Upper lobe of left lung (tissue), 6 donors: ENCODE measurements around the gene KNDC1. TPM values are rescaled to one million over a fixed set of nuclear protein-coding genes. Genes with fewer than 3 reads are reported as not detected.

Experiments
- ATAC-seq, 2 donors: fragments of 200-7000 bp; cut with Tn5 transposase; one replicate each; pipeline ENCODE4 v1.9.1; 2022; ENCODE audit warnings: mild to moderate bottlenecking in 2 of 2, moderate library complexity in 2 of 2; ENCODE audit not compliant: low FRiP score in 2 of 2
- DNase-seq, 2 donors: peaks; one replicate each; pipeline ENCODE4 v3.0.0-alpha.2; 2019 to 2020
- H3K27ac ChIP-seq, 4 donors: fragments of 200-600 bp; sonication (generic); one replicate each; pipeline ENCODE4 v1.5.1; 2016 to 2019
- H3K27me3 ChIP-seq, 4 donors: fragments of 200-600 bp; sonication (generic); one replicate each; pipeline ENCODE4 v1.5.1; 2017 to 2019
- H3K36me3 ChIP-seq, 4 donors: fragments of 200-600 bp; sonication (generic); one replicate each; pipeline ENCODE4 v1.5.1; 2016 to 2019
- H3K4me1 ChIP-seq, 4 donors: fragments of 200-600 bp; sonication (generic); one replicate each; pipeline ENCODE4 v1.5.1; 2018 to 2019
- H3K4me3 ChIP-seq, 4 donors: fragments of 200-600 bp; sonication (generic); one replicate each; pipeline ENCODE4 v1.5.1; 2017 to 2019; ENCODE audit warnings: mild to moderate bottlenecking in 2 of 4, moderate library complexity in 1 of 4
- H3K9me3 ChIP-seq, 4 donors: fragments of 200-600 bp; sonication (generic); one replicate each; pipeline ENCODE4 v1.5.1; 2018 to 2019
- CTCF ChIP-seq, 6 experiments: fragments of 450-650 bp in 4 of 6; fragments of 200-600 bp in 2 of 6; sonication (generic) in 2 of 6; IDR thresholded peaks; one replicate each; pipeline ENCODE4 v1.5.1; 2016 to 2019; ENCODE audit warnings: antibody characterized with exemption in 6 of 6
- EP300 ChIP-seq, 4 donors: sonication (generic); formaldehyde crosslinking; IDR thresholded peaks; one replicate each; pipeline ENCODE4 v1.5.1; 2017; ENCODE audit warnings: antibody characterized with exemption in 4 of 4, control low read depth in 2 of 4
- POLR2A ChIP-seq, 4 donors: fragments of 450-650 bp; IDR thresholded peaks; one replicate each; pipeline ENCODE4 v1.5.1; 2016 to 2017; ENCODE audit warnings: antibody characterized with exemption in 4 of 4, mild to moderate bottlenecking in 2 of 4
- POLR2AphosphoS5 ChIP-seq, 2 donors: sonication (generic); formaldehyde crosslinking; IDR thresholded peaks; one replicate each; pipeline ENCODE4 v1.5.1; 2017; ENCODE audit warnings: antibody characterized with exemption in 2 of 2
- WGBS, 2 donors: methylation state at CpG; one replicate each; pipeline ENCODE4 v1.1.5; 2017 to 2018; 5-methylcytosine and 5-hydroxymethylcytosine counted together
- total RNA-seq, 6 donors: library from RNA; depleted of rRNA in 4 of 6; stranded (reverse); fragments of >200 nt in 4 of 6; gene quantifications; one replicate each; pipeline versions ENCODE4 v1.1.0 to v1.2.1, GENCODE V29; 2016 to 2021
- donor health status: DM: no; HTN: no; CAD: no; lungs with moderate emphysema.
- donor health status: DM: no; HTN: yes; CAD: no; lungs with severe emphysema.

The KNDC1 gene
- total RNA-seq, 6 donors from 2014 or later: 7.1 to 30.3 (median 15.5) TPM

DNA sequence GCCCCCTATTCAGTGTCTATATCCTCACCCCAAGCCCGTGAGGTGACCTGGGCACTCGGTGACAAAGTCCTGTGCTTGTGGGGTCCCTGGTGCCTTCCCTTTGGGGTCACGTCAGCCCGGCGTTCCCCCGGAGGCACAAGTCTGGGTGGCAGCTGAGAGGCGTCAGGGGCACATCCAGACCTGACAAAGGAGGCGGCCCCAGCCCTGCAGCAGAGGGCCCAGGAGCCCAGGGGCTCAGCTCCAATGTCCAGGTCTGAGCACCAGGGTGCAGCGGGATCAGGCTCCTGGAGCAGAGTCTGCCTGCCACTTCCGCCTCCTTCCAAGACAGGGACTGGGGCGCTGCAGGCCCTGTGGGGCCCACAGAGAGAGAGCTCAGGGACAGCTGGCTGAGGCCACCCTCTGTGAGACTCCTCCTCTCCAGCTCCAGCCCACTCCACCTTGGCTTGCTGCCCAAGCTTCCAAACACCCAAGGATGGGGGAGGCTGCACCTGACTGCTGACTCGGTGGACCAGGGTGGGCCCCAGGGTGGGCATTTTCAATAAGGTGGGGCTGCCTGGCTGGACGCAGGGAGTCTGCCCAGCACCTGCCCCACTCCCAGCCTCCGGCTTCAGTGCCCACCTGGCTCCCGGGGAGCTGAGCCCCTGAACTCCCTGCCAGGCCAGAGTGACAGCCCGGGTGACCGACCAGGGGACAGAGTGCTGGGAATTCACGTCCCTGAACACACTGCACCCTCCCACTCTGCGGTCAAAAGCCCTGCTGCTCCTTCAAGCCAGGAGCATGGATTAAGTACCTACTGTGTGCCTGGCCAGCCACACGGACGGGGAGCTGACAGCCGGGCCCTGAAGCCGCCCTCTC, 1.0 kb upstream of the KNDC1 start:
- 5 to 45% methylated on average over 4 to 21 of the region's 23 CpGs for WGBS, 2 donors
- peak overlapping the region in 1 of 4 donors; percentile 65 for H3K4me3 ChIP-seq
- no peak for TF ChIP-seq CTCF (IDR thresholded peaks at IDR 0.05)
- TF ChIP-seq POLR2AphosphoS5 (IDR thresholded peaks at IDR 0.05): no peak
- TF ChIP-seq EP300 (IDR thresholded peaks at IDR 0.05): no peak
- H3K27me3 ChIP-seq: peaks cover 0 to 20% (median 9%) of the 10 kb centered on the region in 4 donors
- peak overlapping the region in 2 of 4 donors; percentile 34 to 67 for H3K27ac ChIP-seq
- H3K4me1 ChIP-seq: peaks cover 7 to 32% (median 19%) of the 10 kb centered on the region in 4 donors
- DNase-seq (peak; percentile 50 to 74), ATAC-seq (peak; percentile 9 to 36)
- H3K36me3 ChIP-seq: no peaks in the 10 kb centered on the region
- H3K9me3 ChIP-seq: no peaks in the 10 kb centered on the region

DNA sequence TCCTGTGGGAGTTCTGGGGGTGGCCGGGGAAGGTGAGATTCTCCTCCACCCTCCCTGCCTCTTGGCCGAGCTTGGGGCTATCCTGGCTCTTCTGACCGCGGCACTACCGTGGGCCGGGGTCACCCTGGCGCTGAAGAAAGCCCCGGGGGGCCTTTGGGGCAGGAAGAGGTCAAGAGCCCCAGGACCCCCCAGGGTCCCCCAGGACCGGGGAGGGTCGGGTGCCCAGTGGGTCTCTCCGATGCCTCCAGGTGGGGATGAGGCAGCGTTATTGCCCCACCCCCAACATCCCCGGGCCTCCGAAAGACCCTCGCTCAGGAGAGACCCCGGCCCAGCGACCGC, 439 bp upstream of the KNDC1 start:
- peaks cover 0 to 20% (median 9%) of the 10 kb centered on the region in 4 donors for H3K27me3 ChIP-seq
- H3K4me1 ChIP-seq: peaks cover 7 to 32% (median 19%) of the 10 kb centered on the region in 4 donors
- ATAC-seq: no peak
- WGBS, 2 donors: 26 to 50% methylated on average over 1 to 8 of the region's 18 CpGs
- DNase-seq: no peak
- H3K9me3 ChIP-seq: no peaks in the 10 kb centered on the region
- peak overlapping the region in 2 of 4 donors; percentile 34 to 67 for H3K27ac ChIP-seq
- H3K4me3 ChIP-seq: peak overlapping the region in 3 of 4 donors; percentile 58 to 65 (median 60)
- TF ChIP-seq CTCF (IDR thresholded peaks at IDR 0.05): no peak
- no peak for TF ChIP-seq EP300 (IDR thresholded peaks at IDR 0.05)
- TF ChIP-seq POLR2AphosphoS5 (IDR thresholded peaks at IDR 0.05): no peak
- no peak for TF ChIP-seq POLR2A (IDR thresholded peaks at IDR 0.05)
- no peaks in the 10 kb centered on the region for H3K36me3 ChIP-seq

DNA sequence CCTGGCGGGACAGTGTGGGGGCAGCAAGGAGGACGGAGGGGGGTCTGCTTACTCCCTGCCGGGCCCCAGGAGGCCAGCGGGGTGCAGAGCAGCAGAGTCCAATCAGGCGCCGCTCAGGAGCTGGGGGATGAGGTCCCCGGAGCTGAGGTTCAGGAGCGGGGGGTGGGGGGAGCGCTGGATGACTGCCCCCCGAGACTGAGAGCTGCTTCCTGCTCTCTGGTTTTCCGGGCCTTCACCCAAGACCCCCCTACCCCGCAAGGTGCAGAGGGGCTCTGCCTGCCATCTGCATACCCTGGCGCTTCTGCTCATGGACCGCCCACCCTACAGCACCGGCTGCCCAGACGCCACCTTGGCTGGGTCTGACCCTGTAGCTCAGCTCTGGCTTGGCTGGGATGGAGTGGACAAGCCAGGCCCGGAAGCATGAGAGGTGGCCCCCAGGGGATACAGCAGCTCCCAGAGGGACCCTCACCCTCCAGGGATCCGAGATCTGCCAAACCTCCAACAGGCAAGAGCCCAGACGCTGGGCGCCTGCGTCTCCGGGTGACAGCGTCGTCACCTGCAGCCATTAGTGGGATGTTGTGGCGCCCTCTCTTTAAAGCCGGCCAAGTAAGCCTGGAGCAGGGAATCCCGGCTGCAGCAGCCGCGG, 930 bp downstream of the KNDC1 start:
- H3K36me3 ChIP-seq: no peaks in the 10 kb centered on the region
- H3K27ac ChIP-seq: peak overlapping the region in 2 of 4 donors; percentile 12 to 65
- TF ChIP-seq POLR2A (IDR thresholded peaks at IDR 0.05): no peak
- TF ChIP-seq CTCF (IDR thresholded peaks at IDR 0.05): no peak
- DNase-seq (no peak), ATAC-seq (no peak)
- peak overlapping the region in 3 of 4 donors; percentile 58 to 65 (median 60) for H3K4me3 ChIP-seq
- peaks cover 7 to 32% (median 19%) of the 10 kb centered on the region in 4 donors for H3K4me1 ChIP-seq
- WGBS, 2 donors: 4 to 24% methylated on average over 5 to 19 of the region's 29 CpGs
- no peaks in the 10 kb centered on the region for H3K9me3 ChIP-seq
- peaks cover 0 to 20% (median 9%) of the 10 kb centered on the region in 4 donors for H3K27me3 ChIP-seq

GRCh38 chr10:133161486-133162109, 1.6 kb downstream of the KNDC1 start:
- Histone ChIP-seq H3K4me1 (peaks cover 7 to 32% (median 19%) of the 10 kb centered on the region in 4 donors), H3K9me3 (no peaks in the 10 kb centered on the region), H3K27me3 (peaks cover 0 to 20% (median 9%) of the 10 kb centered on the region in 4 donors), H3K36me3 (no peaks in the 10 kb centered on the region), H3K4me3 (peak overlapping the region in 3 of 4 donors; percentile 58 to 65 (median 60)), H3K27ac (no peak overlapping the region)
- WGBS, 2 donors: 54 to 68% methylated on average over 8 to 30 of the region's 33 CpGs
- TF ChIP-seq CTCF (IDR thresholded peaks at IDR 0.05) (no peak), POLR2A (IDR thresholded peaks at IDR 0.05) (no peak), EP300 (IDR thresholded peaks at IDR 0.05) (no peak), POLR2AphosphoS5 (IDR thresholded peaks at IDR 0.05) (no peak)
- ATAC-seq (no peak), DNase-seq (peak in 1 of 2 donors; percentile 80)
